ENCODE measurements around the gene FKRP. TPM values are rescaled to one million over a fixed set of nuclear protein-coding genes. Genes with fewer than 3 reads are reported as not detected.

The FKRP gene
- total RNA-seq, 1 donor from 2014 or later: 13.2 TPM

GRCh38 chr19:46741447-46741846, 4.4 kb upstream of the FKRP start:
- intact Hi-C loops (cut with DNase I): no loop called here
- peaks cover 75% of the 10 kb centered on the region for H3K4me1 ChIP-seq
- no peaks in the 10 kb centered on the region for H3K9me3 ChIP-seq
- peaks cover 44% of the 10 kb centered on the region for H3K36me3 ChIP-seq
- no peak for TF ChIP-seq CTCF (IDR thresholded peaks at IDR 0.05)
- H3K27me3 ChIP-seq (ENCODE audit: low read depth): no peaks in the 10 kb centered on the region
- no peak overlapping the region for H3K4me3 ChIP-seq
- no peak for DNase-seq
- H3K27ac ChIP-seq: no peak overlapping the region
- ATAC-seq: no peak

GRCh38 chr19:46742926-46743480, 2.9 kb upstream of the FKRP start:
- ATAC-seq (no peak), DNase-seq (no peak)
- no peak for TF ChIP-seq CTCF (IDR thresholded peaks at IDR 0.05)
- Histone ChIP-seq H3K36me3 (peaks cover 28% of the 10 kb centered on the region), H3K9me3 (no peaks in the 10 kb centered on the region), H3K4me1 (peaks cover 66% of the 10 kb centered on the region), H3K4me3 (no peak overlapping the region), H3K27me3 (ENCODE audit: low read depth) (no peaks in the 10 kb centered on the region), H3K27ac (no peak overlapping the region)
- intact Hi-C loops (cut with DNase I): no loop called here

GRCh38 chr19:46744005-46744691, 1.7 kb upstream of the FKRP start:
- no peaks in the 10 kb centered on the region for H3K9me3 ChIP-seq
- no peak for ATAC-seq
- no peak for DNase-seq
- intact Hi-C loops (cut with DNase I): no loop called here
- no peaks in the 10 kb centered on the region for H3K27me3 ChIP-seq (ENCODE audit: low read depth)
- no peak for TF ChIP-seq CTCF (IDR thresholded peaks at IDR 0.05)
- H3K36me3 ChIP-seq: peaks cover 17% of the 10 kb centered on the region
- no peak overlapping the region for H3K27ac ChIP-seq
- peaks cover 55% of the 10 kb centered on the region for H3K4me1 ChIP-seq
- H3K4me3 ChIP-seq: peak overlapping the region; percentile 96

GRCh38 chr19:46745030-46745429, 827 bp upstream of the FKRP start:
- intact Hi-C loops (cut with DNase I): no loop called here

More at GRCh38 chr19:46745030-46745429, 827 bp upstream of the FKRP start:
- TF ChIP-seq CTCF (IDR thresholded peaks at IDR 0.05): no peak
- Histone ChIP-seq H3K27me3 (ENCODE audit: low read depth) (no peaks in the 10 kb centered on the region), H3K36me3 (peaks cover 16% of the 10 kb centered on the region), H3K9me3 (no peaks in the 10 kb centered on the region), H3K4me1 (peaks cover 48% of the 10 kb centered on the region), H3K4me3 (peak overlapping the region; percentile 96), H3K27ac (peak overlapping the region; percentile 88)
- peak; percentile 4 to 31 for ATAC-seq
- no peak for DNase-seq

All from lower lobe of right lung (tissue), 2 donors.